ENCODE results near the gene VPS26B.
"Not testable (repeated sequence)": the region's sequence is repeated elsewhere in the genome, so short reads cannot be mapped to it uniquely, and the experiment has no call there.

DNA sequence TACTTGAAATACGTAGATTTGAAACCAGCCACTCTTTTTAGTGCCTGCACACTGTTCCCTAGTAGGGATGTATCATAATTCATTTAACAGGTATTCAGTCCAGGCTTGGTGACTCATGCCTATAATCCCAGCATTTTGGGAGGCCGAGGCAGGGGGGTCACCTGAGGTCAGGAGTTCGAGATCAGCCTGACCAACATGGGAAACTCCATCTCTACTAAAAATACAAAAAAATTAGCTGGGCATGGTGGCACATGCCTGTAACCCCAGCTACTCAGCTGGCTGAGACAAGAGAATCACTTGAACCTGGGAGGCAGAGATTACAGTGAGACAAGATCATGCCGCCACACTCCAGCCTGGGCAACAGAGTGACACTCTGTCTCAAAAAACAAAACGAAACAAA, 59.9 kb downstream of the VPS26B start:
- not testable (repeated sequence) for TF ChIP-seq CTCF, EP300 (IDR thresholded peaks at IDR 0.05)
